Measurements from ENCODE around the gene ZBTB7C.

GRCh38 chr18:48046843-48047242 lies 362.3 kb downstream of the ZBTB7C start:
- TF ChIP-seq ZSCAN5A (tag by site-specific recombination; IDR thresholded peaks at IDR 0.05), result no peak
- no peak for TF ChIP-seq KLF17 (tag by site-specific recombination; IDR thresholded peaks at IDR 0.05)
- TF ChIP-seq ZNF274 (IDR thresholded peaks at IDR 0.05; ENCODE audit: low read length), result no peak
- no peak for TF ChIP-seq ZNF274 (tag by site-specific recombination; IDR thresholded peaks at IDR 0.05; ENCODE audit: borderline replicate concordance)
- no peak for TF ChIP-seq ZNF112 (tag by site-specific recombination; IDR thresholded peaks at IDR 0.05)
- no peak for TF ChIP-seq MEIS1 (CRISPR knock-in tag; IDR thresholded peaks at IDR 0.05; ENCODE audit: borderline replicate concordance)
- no peak for TF ChIP-seq ZFP3 (tag by site-specific recombination; IDR thresholded peaks at IDR 0.05; ENCODE audit: low read depth)
- no peak for TF ChIP-seq ZBTB11 (tag by site-specific recombination; conservative IDR thresholded peaks at IDR 0.05; ENCODE audit: low read depth)
- no peak for TF ChIP-seq CTCF (tag by site-specific recombination; IDR thresholded peaks at IDR 0.05)
- no peak for TF ChIP-seq ATF2 (tag by site-specific recombination; IDR thresholded peaks at IDR 0.05; ENCODE audit: low read depth)
- no peak for TF ChIP-seq YY1 (tag by site-specific recombination; IDR thresholded peaks at IDR 0.05)
- no peak for TF ChIP-seq ZBTB26 (tag by site-specific recombination; optimal IDR thresholded peaks at IDR 0.05)
- TF ChIP-seq ZNF138 (tag by site-specific recombination; IDR thresholded peaks at IDR 0.05; ENCODE audit: borderline replicate concordance), result no peak
